ENCODE measurements around the gene RNF212. TPM values are rescaled to one million over a fixed set of nuclear protein-coding genes. Genes with fewer than 3 reads are reported as not detected.

The RNF212 gene
- total and polyA plus RNA-seq, 9 of the 15 experiments (the other 6 are each of a cell fraction or from before 2014, with no cell fraction given): 0.04 TPM; not detected in 8

GRCh38 chr4:1122505-1122904 is 9.1 kb upstream of the RNF212 start:
- Histone ChIP-seq H3K79me2 (ENCODE audit: control insufficient read depth, insufficient read depth, low read length) (no peaks in the 10 kb centered on the region), H3K27ac (ENCODE audit: extremely low read depth, low read depth, low read length) (no peak overlapping the region), H3K9me1 (ENCODE audit: control insufficient read depth, insufficient read depth, low read length) (no peaks in the 10 kb centered on the region), H3K4me3 (no peak overlapping the region), H3K9ac (ENCODE audit: insufficient read depth in 1 of 2, low read depth in 2 of 2, low read length in 2 of 2) (no peak overlapping the region), H3K9me3 (replicated peaks; ENCODE audit: control insufficient read depth, insufficient read depth, low read depth, low read length) (no peaks in the 10 kb centered on the region), H4K20me1 (replicated peaks; ENCODE audit: control insufficient read depth, insufficient read depth, low read length) (no peaks in the 10 kb centered on the region), H3K27me3 (ENCODE audit: control insufficient read depth in 2 of 2, insufficient read depth in 2 of 2, low read length in 2 of 2) (peaks cover 0 to 4% of the 10 kb centered on the region in 2 experiments; a peak in 3 of 5 replicates), H2AFZ (ENCODE audit: low read depth, low read length) (no peak overlapping the region), H3K4me1 (replicated peaks in 1 of 2; ENCODE audit: control insufficient read depth in 2 of 2, insufficient read depth in 2 of 2, low read length in 2 of 2) (no peaks in the 10 kb centered on the region), H3K4me2 (ENCODE audit: insufficient read depth, low read length) (no peak overlapping the region), H3K36me3 (ENCODE audit: control insufficient read depth, insufficient read depth, low read length) (no peaks in the 10 kb centered on the region)
- 2% methylated on average over 3 of the region's 3 CpGs for WGBS (ENCODE audit: insufficient coverage, low coverage, missing lambda C conversion rate)
- DNase-seq (ENCODE audit: extremely low read depth in 1 of 4, low spot score in 3 of 4): no peak
- CTCF ChIA-PET (ENCODE audit: low intra/inter-chr PET ratio): no interaction called here
- BruUV-seq (replicated peaks): no TSS peak
- no peak for ATAC-seq
- POLR2A ChIA-PET: interaction anchor here (0.6 to 1.4 kb wide), 3 partner anchors 10 to 352 kb away, joined by 3 to 4 read pairs (median 3); no protein-coding TSS in a partner anchor
- intact Hi-C loops (cut with micrococcal nuclease): no loop called here
- in situ Hi-C loops (cut with MboI): no loop called here
- FAIRE-seq: no peak
- TF ChIP-seq POLR3A (IDR thresholded peaks at IDR 0.05; ENCODE audit: borderline replicate concordance, extremely low read depth, insufficient read depth, insufficient read length) (no peak), GTF2E2 (tag; IDR thresholded peaks at IDR 0.05) (no peak), TEAD4 (IDR thresholded peaks at IDR 0.05; ENCODE audit: low read length) (no peak), TEAD4 (CRISPR knock-in tag; IDR thresholded peaks at IDR 0.05; ENCODE audit: borderline replicate concordance) (no peak), FOXJ3 (CRISPR knock-in tag; IDR thresholded peaks at IDR 0.05) (no peak), SAFB (IDR thresholded peaks at IDR 0.05; ENCODE audit: borderline replicate concordance, low read depth, low read length) (no peak), MLX (CRISPR knock-in tag; conservative IDR thresholded peaks at IDR 0.05) (no peak), RNF219 (CRISPR knock-in tag; IDR thresholded peaks at IDR 0.05) (no peak)

Data from K562 (cell line).